B cell (primary cell): ENCODE data around the gene MGAT4C.

Experiments used
- EZH2 ChIP-seq: IDR thresholded peaks from 2 replicates; pipeline ENCODE4 v1.6.1; 2012; ENCODE audit warnings: borderline replicate concordance, low read depth, mild to moderate bottlenecking, moderate library complexity, low read length; ENCODE audit not compliant: insufficient read depth, poor library complexity, severe bottlenecking
- TF ChIP-seq, protein P1 (sequence below): fragments of 200-600 bp; IDR thresholded peaks from one replicate; pipeline ENCODE4 v1.8.0; 2022; ENCODE audit warnings: antibody characterized with exemption, mild to moderate bottlenecking

GRCh38 chr12:85963326-85963725 is 292.9 kb downstream of the MGAT4C start:
- TF ChIP-seq, protein P1, sequence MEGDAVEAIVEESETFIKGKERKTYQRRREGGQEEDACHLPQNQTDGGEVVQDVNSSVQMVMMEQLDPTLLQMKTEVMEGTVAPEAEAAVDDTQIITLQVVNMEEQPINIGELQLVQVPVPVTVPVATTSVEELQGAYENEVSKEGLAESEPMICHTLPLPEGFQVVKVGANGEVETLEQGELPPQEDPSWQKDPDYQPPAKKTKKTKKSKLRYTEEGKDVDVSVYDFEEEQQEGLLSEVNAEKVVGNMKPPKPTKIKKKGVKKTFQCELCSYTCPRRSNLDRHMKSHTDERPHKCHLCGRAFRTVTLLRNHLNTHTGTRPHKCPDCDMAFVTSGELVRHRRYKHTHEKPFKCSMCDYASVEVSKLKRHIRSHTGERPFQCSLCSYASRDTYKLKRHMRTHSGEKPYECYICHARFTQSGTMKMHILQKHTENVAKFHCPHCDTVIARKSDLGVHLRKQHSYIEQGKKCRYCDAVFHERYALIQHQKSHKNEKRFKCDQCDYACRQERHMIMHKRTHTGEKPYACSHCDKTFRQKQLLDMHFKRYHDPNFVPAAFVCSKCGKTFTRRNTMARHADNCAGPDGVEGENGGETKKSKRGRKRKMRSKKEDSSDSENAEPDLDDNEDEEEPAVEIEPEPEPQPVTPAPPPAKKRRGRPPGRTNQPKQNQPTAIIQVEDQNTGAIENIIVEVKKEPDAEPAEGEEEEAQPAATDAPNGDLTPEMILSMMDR: no peak
- TF ChIP-seq EZH2: no peak
